Neural progenitor cell (in vitro differentiated cells): ENCODE results near the gene PSME2.

ENCODE experiments used
- EZH2 ChIP-seq: fragments of 200-600 bp; sonication (generic); IDR thresholded peaks from 2 replicates; pipeline ENCODE4 v1.6.1; 2017; ENCODE audit warnings: antibody characterized with exemption, mild to moderate bottlenecking, moderate library complexity
- EZH2phosphoT487 ChIP-seq: fragments of 200-600 bp; sonication (generic); IDR thresholded peaks from 2 replicates; pipeline ENCODE4 v1.6.1; 2017; ENCODE audit warnings: antibody characterized with exemption
- TF ChIP-seq, protein P1 (sequence below): fragments of 200-600 bp; sonication (generic); IDR thresholded peaks from 2 replicates; pipeline ENCODE4 v1.5.1; 2017; ENCODE audit warnings: antibody characterized with exemption, mild to moderate bottlenecking

GRCh38 chr14:24106672-24107271 is 39.6 kb downstream of the PSME2 start:
- TF ChIP-seq, protein P1, sequence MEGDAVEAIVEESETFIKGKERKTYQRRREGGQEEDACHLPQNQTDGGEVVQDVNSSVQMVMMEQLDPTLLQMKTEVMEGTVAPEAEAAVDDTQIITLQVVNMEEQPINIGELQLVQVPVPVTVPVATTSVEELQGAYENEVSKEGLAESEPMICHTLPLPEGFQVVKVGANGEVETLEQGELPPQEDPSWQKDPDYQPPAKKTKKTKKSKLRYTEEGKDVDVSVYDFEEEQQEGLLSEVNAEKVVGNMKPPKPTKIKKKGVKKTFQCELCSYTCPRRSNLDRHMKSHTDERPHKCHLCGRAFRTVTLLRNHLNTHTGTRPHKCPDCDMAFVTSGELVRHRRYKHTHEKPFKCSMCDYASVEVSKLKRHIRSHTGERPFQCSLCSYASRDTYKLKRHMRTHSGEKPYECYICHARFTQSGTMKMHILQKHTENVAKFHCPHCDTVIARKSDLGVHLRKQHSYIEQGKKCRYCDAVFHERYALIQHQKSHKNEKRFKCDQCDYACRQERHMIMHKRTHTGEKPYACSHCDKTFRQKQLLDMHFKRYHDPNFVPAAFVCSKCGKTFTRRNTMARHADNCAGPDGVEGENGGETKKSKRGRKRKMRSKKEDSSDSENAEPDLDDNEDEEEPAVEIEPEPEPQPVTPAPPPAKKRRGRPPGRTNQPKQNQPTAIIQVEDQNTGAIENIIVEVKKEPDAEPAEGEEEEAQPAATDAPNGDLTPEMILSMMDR, result no peak
- no peak for TF ChIP-seq EZH2
- TF ChIP-seq EZH2phosphoT487, result no peak
